NB4 (cell line): ENCODE results near the gene NSMCE1.

Experiments
- DNase-seq: peaks from one replicate; pipeline ENCODE4 v3.0.0; 2010; ENCODE audit warnings: low read depth
- H3K4me3 ChIP-seq: one replicate; pipeline ENCODE4 v1.5.1; 2011; ENCODE audit warnings: mild to moderate bottlenecking, low read depth, low read length, moderate library complexity
- CTCF ChIP-seq: IDR thresholded peaks from one replicate; pipeline ENCODE4 v1.5.1; 2012; ENCODE audit warnings: low read depth, low read length
- MAX ChIP-seq: IDR thresholded peaks from 2 replicates; pipeline ENCODE4 v1.6.1; 2011; ENCODE audit warnings: low read depth, low read length
- MYC ChIP-seq: IDR thresholded peaks from 2 replicates; pipeline ENCODE4 v1.6.1; 2011; ENCODE audit warnings: low read depth, low read length
- POLR2A ChIP-seq: IDR thresholded peaks from 2 replicates; pipeline ENCODE4 v1.6.1; 2011; ENCODE audit warnings: mild to moderate bottlenecking; ENCODE audit not compliant: insufficient read length; ENCODE audit errors: extremely low read depth

The NSMCE1 gene

DNA sequence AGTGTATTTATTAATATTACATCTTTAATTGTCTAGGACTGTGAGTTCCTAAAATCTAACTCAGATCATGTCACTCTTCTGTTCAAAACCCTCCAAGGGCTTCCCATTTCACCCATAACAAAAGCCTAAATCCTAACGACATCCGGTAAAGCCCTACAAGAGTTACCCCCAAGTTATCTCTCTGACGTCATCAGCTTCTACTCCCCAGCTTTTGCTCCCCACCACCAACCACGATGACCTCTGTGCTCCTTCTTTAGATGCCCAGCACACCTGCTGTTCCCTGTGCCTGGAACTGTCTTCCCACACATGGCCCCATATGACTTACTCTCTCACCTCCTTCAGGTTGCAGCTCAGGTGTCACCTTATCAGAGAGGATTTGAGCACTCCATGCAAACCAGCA, 71.6 kb downstream of the NSMCE1 start:
- no peak overlapping the region for H3K4me3 ChIP-seq
- no peak for TF ChIP-seq MAX
- no peak for TF ChIP-seq POLR2A
- no peak for TF ChIP-seq CTCF
- no peak for TF ChIP-seq MYC
- DNase-seq, result no peak

DNA sequence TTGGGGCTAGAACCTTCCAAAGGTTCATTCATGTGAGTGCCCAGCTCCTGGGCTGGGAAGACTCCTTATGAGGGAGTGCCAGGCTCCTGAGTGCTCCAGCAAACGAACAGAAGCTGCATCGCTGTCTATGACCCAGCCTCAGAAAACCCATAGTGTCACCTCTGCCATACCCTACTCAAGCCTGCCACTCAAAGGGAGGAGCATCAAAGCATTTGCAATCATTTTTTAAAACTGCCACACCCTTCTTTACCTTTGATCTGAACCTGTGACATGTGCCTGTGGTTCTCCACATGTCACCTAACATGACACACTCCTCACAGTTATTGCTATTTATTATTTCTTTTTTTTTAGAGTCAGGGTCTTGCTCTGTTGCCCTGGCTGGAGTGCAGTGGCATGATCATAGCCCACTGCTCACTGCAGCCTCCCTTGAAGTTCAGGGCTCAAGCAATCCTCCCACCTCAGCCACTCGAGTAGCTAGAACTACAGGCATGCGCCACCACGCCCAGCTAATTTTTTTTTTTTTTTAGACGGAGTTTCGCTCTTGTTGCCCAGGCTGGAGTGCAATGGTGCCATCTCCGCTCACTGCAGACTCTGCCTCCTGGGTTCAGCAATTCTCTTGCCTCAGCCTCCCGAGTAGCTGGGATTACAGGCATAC, 72.5 kb downstream of the NSMCE1 start:
- no peak for DNase-seq

GRCh38 chr16:27195076-27195741, 73.4 kb downstream of the NSMCE1 start:
- DNase-seq, result no peak
- H3K4me3 ChIP-seq, result no peak overlapping the region
- TF ChIP-seq MYC (no peak), MAX (no peak), CTCF (no peak), POLR2A (no peak)

More for the DNA sequence above, 72.5 kb downstream of the NSMCE1 start:
- H3K4me3 ChIP-seq, result no peak overlapping the region
- TF ChIP-seq CTCF, result no peak
- no peak for TF ChIP-seq MYC
- TF ChIP-seq POLR2A, result no peak
- TF ChIP-seq MAX, result no peak

DNA sequence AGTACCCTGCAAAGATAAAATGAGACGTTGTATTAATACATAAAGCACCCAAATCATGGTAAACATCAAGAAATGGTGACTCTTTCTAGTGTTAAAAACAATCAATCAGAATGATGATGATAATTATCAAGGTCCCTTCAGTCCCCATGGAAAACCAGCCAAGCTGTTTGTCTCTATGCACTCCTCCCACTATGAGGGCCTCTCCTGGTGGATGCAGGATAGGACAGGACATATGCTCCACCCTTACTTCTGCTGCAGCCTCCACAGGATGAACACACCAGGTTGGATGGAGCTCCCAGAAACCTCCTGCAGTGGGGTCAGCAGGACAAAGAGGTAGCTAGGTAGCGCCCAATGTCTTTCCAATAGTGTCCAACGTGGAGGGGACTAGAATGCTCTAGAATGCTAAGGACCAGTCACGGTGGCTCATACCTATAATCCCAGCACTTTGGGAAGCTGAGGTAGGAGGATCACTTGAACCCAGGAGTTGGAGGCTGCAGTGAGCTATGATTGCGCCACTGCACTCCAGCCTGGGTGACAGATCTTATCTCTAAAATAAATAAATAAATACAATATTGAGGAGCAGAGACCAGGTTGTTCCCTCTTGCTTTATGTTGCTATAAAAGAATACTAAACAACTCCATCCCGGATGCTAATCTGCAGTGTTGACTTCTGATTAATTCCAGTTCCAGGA, 75.1 kb downstream of the NSMCE1 start:
- no peak overlapping the region for H3K4me3 ChIP-seq
- DNase-seq, result no peak
- TF ChIP-seq MYC, result no peak

GRCh38 chr16:27191352-27191924, 77.1 kb downstream of the NSMCE1 start:
- DNase-seq, result no peak
- no peak overlapping the region for H3K4me3 ChIP-seq
- no peak for TF ChIP-seq MAX
- no peak for TF ChIP-seq CTCF
- TF ChIP-seq POLR2A, result no peak
- no peak for TF ChIP-seq MYC

DNA sequence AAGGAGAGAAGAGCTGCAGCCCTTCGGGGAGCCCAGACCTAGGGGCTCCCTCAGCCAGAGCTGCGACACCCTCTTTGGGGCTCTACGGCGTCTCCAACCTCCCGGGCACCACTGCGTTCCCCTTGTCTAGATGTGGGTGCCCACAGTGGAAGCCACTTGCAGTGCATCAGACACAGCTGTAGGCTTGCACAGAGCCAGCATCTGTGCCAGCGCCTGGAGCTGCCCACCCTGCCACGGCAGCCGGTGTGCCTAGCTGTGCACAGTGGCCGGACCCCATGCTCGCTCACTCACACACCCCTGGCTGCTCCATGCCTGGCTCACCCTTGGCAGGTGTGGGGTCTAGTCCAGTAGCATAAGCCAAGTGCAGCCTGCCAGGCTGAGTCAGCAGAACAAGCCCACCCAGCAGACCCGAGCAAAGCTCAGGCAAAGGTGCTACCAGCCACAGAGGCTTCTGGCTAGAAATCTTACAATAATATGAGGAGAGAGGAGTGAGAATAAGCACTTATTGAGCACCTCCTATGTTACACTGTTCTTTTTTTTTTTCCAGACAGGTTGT, 78.2 kb downstream of the NSMCE1 start:
- DNase-seq, result no peak
- TF ChIP-seq POLR2A (no peak), MYC (no peak), CTCF (no peak), MAX (no peak)

More for the DNA sequence above, 78.2 kb downstream of the NSMCE1 start:
- no peak overlapping the region for H3K4me3 ChIP-seq
